ENCODE results near the gene MTMR1. TPM values are rescaled to one million over a fixed set of nuclear protein-coding genes. Genes with fewer than 3 reads are reported as not detected.
A peak's percentile ranks its signal among the peaks of the same experiment; 100 is the strongest.

Gene MTMR1
- total and polyA plus RNA-seq, 5 donors from 2014 or later, result 17.9 to 61.1 (median 27.9) TPM

GRCh38 chrX:150765237-150765636 lies 72.0 kb downstream of the MTMR1 start:
- Histone ChIP-seq H3K27ac (ENCODE audit: insufficient read depth, low read length, poor library complexity, severe bottlenecking) (no peak overlapping the region), H3K9me3 (ENCODE audit: control insufficient read depth in 2 of 2, low read length in 2 of 2) (no peaks in the 10 kb centered on the region), H3K27me3 (ENCODE audit: control insufficient read depth, insufficient read depth, low read length) (no peaks in the 10 kb centered on the region), H3K36me3 (ENCODE audit: control insufficient read depth, insufficient read depth, low read length) (peaks cover 6% of the 10 kb centered on the region), H3K4me1 (ENCODE audit: control insufficient read depth, insufficient read depth, low read length, poor library complexity, severe bottlenecking) (no peaks in the 10 kb centered on the region), H3K4me3 (ENCODE audit: low read depth, low read length) (no peak overlapping the region)
- H3K9me3 Mint-ChIP-seq, result no peaks in the 10 kb centered on the region
- no peaks in the 10 kb centered on the region for H3K36me3 Mint-ChIP-seq
- H3K27me3 Mint-ChIP-seq, result no peaks in the 10 kb centered on the region
- no peak overlapping the region for H3K4me3 Mint-ChIP-seq
- no peaks in the 10 kb centered on the region for H3K4me1 Mint-ChIP-seq
- H3K27ac Mint-ChIP-seq, result no peak overlapping the region
- DNase-seq (no peak), ATAC-seq (ENCODE audit: low read depth in 2 of 2) (no peak)

GRCh38 chrX:150765782-150766350 lies 72.7 kb downstream of the MTMR1 start:
- no peak overlapping the region for H3K27ac ChIP-seq (ENCODE audit: insufficient read depth, low read length, poor library complexity, severe bottlenecking)
- no peak overlapping the region for H3K4me3 Mint-ChIP-seq
- H3K27me3 Mint-ChIP-seq, result no peaks in the 10 kb centered on the region
- H3K4me3 ChIP-seq (ENCODE audit: low read depth, low read length), result no peak overlapping the region
- H3K36me3 ChIP-seq (ENCODE audit: control insufficient read depth, insufficient read depth, low read length), result peaks cover 6% of the 10 kb centered on the region
- no peaks in the 10 kb centered on the region for H3K36me3 Mint-ChIP-seq
- H3K27me3 ChIP-seq (ENCODE audit: control insufficient read depth, insufficient read depth, low read length), result no peaks in the 10 kb centered on the region
- ATAC-seq (ENCODE audit: low read depth in 2 of 2) (no peak), DNase-seq (no peak)
- H3K9me3 ChIP-seq (ENCODE audit: control insufficient read depth in 2 of 2, low read length in 2 of 2), result no peaks in the 10 kb centered on the region
- H3K4me1 ChIP-seq (ENCODE audit: control insufficient read depth, insufficient read depth, low read length, poor library complexity, severe bottlenecking), result no peaks in the 10 kb centered on the region
- no peak overlapping the region for H3K27ac Mint-ChIP-seq
- H3K4me1 Mint-ChIP-seq, result no peaks in the 10 kb centered on the region
- H3K9me3 Mint-ChIP-seq, result no peaks in the 10 kb centered on the region

GRCh38 chrX:150766351-150767044 lies 73.3 kb downstream of the MTMR1 start:
- ATAC-seq (ENCODE audit: low read depth in 2 of 2) (no peak), DNase-seq (no peak)
- Histone ChIP-seq H3K4me3 (ENCODE audit: low read depth, low read length) (no peak overlapping the region), H3K27me3 (ENCODE audit: control insufficient read depth, insufficient read depth, low read length) (no peaks in the 10 kb centered on the region), H3K9me3 (ENCODE audit: control insufficient read depth in 2 of 2, low read length in 2 of 2) (no peaks in the 10 kb centered on the region), H3K36me3 (ENCODE audit: control insufficient read depth, insufficient read depth, low read length) (peaks cover 6% of the 10 kb centered on the region), H3K4me1 (ENCODE audit: control insufficient read depth, insufficient read depth, low read length, poor library complexity, severe bottlenecking) (no peaks in the 10 kb centered on the region), H3K27ac (ENCODE audit: insufficient read depth, low read length, poor library complexity, severe bottlenecking) (no peak overlapping the region)
- no peak overlapping the region for H3K27ac Mint-ChIP-seq
- H3K4me3 Mint-ChIP-seq, result no peak overlapping the region
- no peaks in the 10 kb centered on the region for H3K4me1 Mint-ChIP-seq
- no peaks in the 10 kb centered on the region for H3K9me3 Mint-ChIP-seq
- no peaks in the 10 kb centered on the region for H3K27me3 Mint-ChIP-seq
- H3K36me3 Mint-ChIP-seq, result no peaks in the 10 kb centered on the region

- no peak overlapping the region for H3K4me3 Mint-ChIP-seq
- Histone ChIP-seq H3K27ac (ENCODE audit: insufficient read depth, low read length, poor library complexity, severe bottlenecking) (no peak overlapping the region), H3K36me3 (ENCODE audit: control insufficient read depth, insufficient read depth, low read length) (peaks cover 6% of the 10 kb centered on the region), H3K4me1 (ENCODE audit: control insufficient read depth, insufficient read depth, low read length, poor library complexity, severe bottlenecking) (no peaks in the 10 kb centered on the region), H3K27me3 (ENCODE audit: control insufficient read depth, insufficient read depth, low read length) (no peaks in the 10 kb centered on the region), H3K9me3 (ENCODE audit: control insufficient read depth in 2 of 2, low read length in 2 of 2) (no peaks in the 10 kb centered on the region), H3K4me3 (ENCODE audit: low read depth, low read length) (no peak overlapping the region)
- no peak for DNase-seq
- H3K27me3 Mint-ChIP-seq, result no peaks in the 10 kb centered on the region
- no peaks in the 10 kb centered on the region for H3K9me3 Mint-ChIP-seq
- ATAC-seq (ENCODE audit: low read depth in 2 of 2), result no peak
- no peaks in the 10 kb centered on the region for H3K36me3 Mint-ChIP-seq
- H3K4me1 Mint-ChIP-seq, result no peaks in the 10 kb centered on the region
- H3K27ac Mint-ChIP-seq, result no peak overlapping the region
Measured at GRCh38 chrX:150767045-150767395, 73.8 kb downstream of the MTMR1 start.

- peaks cover 0 to 3% (median 0%) of the 10 kb centered on the region in 4 donors for H3K4me1 Mint-ChIP-seq
- no peaks in the 10 kb centered on the region for H3K27me3 ChIP-seq (ENCODE audit: control insufficient read depth, insufficient read depth, low read length)
- ATAC-seq (ENCODE audit: low read depth in 2 of 2), result no peak
- no peaks in the 10 kb centered on the region for H3K9me3 ChIP-seq (ENCODE audit: control insufficient read depth in 2 of 2, low read length in 2 of 2)
- H3K27ac Mint-ChIP-seq, result peak overlapping the region in 1 of 3 donors; percentile 44
- H3K36me3 ChIP-seq (ENCODE audit: control insufficient read depth, insufficient read depth, low read length), result peaks cover 5% of the 10 kb centered on the region
- H3K36me3 Mint-ChIP-seq, result no peaks in the 10 kb centered on the region
- no peak overlapping the region for H3K4me3 ChIP-seq (ENCODE audit: low read depth, low read length)
- no peak overlapping the region for H3K4me3 Mint-ChIP-seq
- H3K27me3 Mint-ChIP-seq, result no peaks in the 10 kb centered on the region
- H3K27ac ChIP-seq (ENCODE audit: insufficient read depth, low read length, poor library complexity, severe bottlenecking), result no peak overlapping the region
- H3K4me1 ChIP-seq (ENCODE audit: control insufficient read depth, insufficient read depth, low read length, poor library complexity, severe bottlenecking), result no peaks in the 10 kb centered on the region
- no peaks in the 10 kb centered on the region for H3K9me3 Mint-ChIP-seq
- DNase-seq, result peak in 1 of 3 donors; percentile 23
Measured at GRCh38 chrX:150767475-150768131, 74.4 kb downstream of the MTMR1 start.

GRCh38 chrX:150768132-150768485 lies 74.9 kb downstream of the MTMR1 start:
- H3K9me3 Mint-ChIP-seq, result no peaks in the 10 kb centered on the region
- peaks cover 3% of the 10 kb centered on the region for H3K36me3 ChIP-seq (ENCODE audit: control insufficient read depth, insufficient read depth, low read length)
- ATAC-seq (ENCODE audit: low read depth in 2 of 2) (no peak), DNase-seq (no peak)
- no peaks in the 10 kb centered on the region for H3K27me3 ChIP-seq (ENCODE audit: control insufficient read depth, insufficient read depth, low read length)
- no peaks in the 10 kb centered on the region for H3K4me1 ChIP-seq (ENCODE audit: control insufficient read depth, insufficient read depth, low read length, poor library complexity, severe bottlenecking)
- no peaks in the 10 kb centered on the region for H3K9me3 ChIP-seq (ENCODE audit: control insufficient read depth in 2 of 2, low read length in 2 of 2)
- no peak overlapping the region for H3K27ac ChIP-seq (ENCODE audit: insufficient read depth, low read length, poor library complexity, severe bottlenecking)
- H3K4me3 Mint-ChIP-seq, result peak overlapping the region in 1 of 4 donors; percentile 14
- no peaks in the 10 kb centered on the region for H3K27me3 Mint-ChIP-seq
- H3K4me1 Mint-ChIP-seq, result peaks cover 0 to 3% (median 0%) of the 10 kb centered on the region in 4 donors
- H3K27ac Mint-ChIP-seq, result peak overlapping the region in 2 of 3 donors; percentile 44 to 56
- H3K36me3 Mint-ChIP-seq, result no peaks in the 10 kb centered on the region
- no peak overlapping the region for H3K4me3 ChIP-seq (ENCODE audit: low read depth, low read length)

- Mint-ChIP-seq H3K27ac (peak overlapping the region in 1 of 3 donors; percentile 56), H3K27me3 (no peaks in the 10 kb centered on the region), H3K9me3 (no peaks in the 10 kb centered on the region), H3K36me3 (no peaks in the 10 kb centered on the region), H3K4me1 (peaks cover 0 to 3% (median 0%) of the 10 kb centered on the region in 4 donors), H3K4me3 (no peak overlapping the region)
- Histone ChIP-seq H3K36me3 (ENCODE audit: control insufficient read depth, insufficient read depth, low read length) (no peaks in the 10 kb centered on the region), H3K27ac (ENCODE audit: insufficient read depth, low read length, poor library complexity, severe bottlenecking) (no peak overlapping the region), H3K4me1 (ENCODE audit: control insufficient read depth, insufficient read depth, low read length, poor library complexity, severe bottlenecking) (no peaks in the 10 kb centered on the region), H3K9me3 (ENCODE audit: control insufficient read depth in 2 of 2, low read length in 2 of 2) (no peaks in the 10 kb centered on the region), H3K4me3 (ENCODE audit: low read depth, low read length) (no peak overlapping the region), H3K27me3 (ENCODE audit: control insufficient read depth, insufficient read depth, low read length) (no peaks in the 10 kb centered on the region)
- DNase-seq (no peak), ATAC-seq (ENCODE audit: low read depth in 2 of 2) (no peak)
Measured at GRCh38 chrX:150768580-150769190, 75.5 kb downstream of the MTMR1 start.

All from CD4-positive, CD25-positive, alpha-beta regulatory T cell (primary cell).